Tongue (tissue), 2 donors: ENCODE results near the gene TBCB. TPM values are rescaled to one million over a fixed set of nuclear protein-coding genes. Genes with fewer than 3 reads are reported as not detected.
"Not testable (repeated sequence)": the region's sequence is repeated elsewhere in the genome, so short reads cannot be mapped to it uniquely, and the experiment has no call there.

Source experiments
- DNase-seq: peaks from one replicate; pipeline ENCODE4 v3.0.0-alpha.2; 2015
- total RNA-seq: library from RNA; depleted of rRNA; stranded (reverse); fragments of >200 nt; gene quantifications from one replicate; pipeline ENCODE4 v1.2.3, GENCODE V29; 2014

The TBCB gene, protein sequence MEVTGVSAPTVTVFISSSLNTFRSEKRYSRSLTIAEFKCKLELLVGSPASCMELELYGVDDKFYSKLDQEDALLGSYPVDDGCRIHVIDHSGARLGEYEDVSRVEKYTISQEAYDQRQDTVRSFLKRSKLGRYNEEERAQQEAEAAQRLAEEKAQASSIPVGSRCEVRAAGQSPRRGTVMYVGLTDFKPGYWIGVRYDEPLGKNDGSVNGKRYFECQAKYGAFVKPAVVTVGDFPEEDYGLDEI
- 139 TPM for total RNA-seq

DNA sequence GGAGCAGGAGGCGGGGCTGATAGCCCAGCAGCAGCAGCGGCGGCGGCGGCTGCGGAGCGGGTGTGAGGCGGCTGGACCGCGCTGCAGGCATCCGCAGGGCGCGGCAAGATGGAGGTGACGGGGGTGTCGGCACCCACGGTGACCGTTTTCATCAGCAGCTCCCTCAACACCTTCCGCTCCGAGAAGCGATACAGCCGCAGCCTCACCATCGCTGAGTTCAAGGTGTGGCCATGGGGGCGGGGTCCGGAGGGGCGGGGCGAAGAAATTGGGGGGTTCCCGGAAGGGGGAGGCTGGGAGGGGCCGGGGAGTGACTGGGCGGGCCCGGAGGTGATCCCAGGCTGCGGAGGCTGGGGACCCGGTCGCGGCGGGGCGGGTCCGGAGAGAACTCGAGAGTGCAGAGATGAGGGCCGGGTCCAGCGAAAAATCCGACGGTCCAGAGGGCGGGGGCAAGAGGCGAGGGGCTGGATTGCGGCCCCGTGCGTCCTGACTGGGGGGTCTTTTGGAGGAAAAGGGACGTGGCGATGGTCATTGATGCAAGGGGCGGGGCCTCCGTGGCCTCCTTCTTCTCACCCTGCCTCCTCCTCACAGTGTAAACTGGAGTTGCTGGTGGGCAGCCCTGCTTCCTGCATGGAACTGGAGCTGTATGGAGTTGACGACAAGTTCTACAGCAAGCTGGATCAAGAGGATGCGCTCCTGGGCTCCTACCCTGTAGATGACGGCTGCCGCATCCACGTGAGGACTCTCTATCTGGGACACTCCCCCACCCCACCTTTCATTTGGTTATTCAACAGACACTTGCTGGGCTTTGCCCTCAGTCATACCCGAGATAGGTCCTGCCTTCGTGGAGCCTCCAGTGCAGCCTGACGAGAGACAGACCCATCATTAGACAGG is at the start of gene TBCB:
Gene TBCB, plus strand, starts transcription at position 16 of the 891 bp plus-strand sequence. Its CDS starts 93 bp downstream, at position 109.
- no peak for DNase-seq

DNA sequence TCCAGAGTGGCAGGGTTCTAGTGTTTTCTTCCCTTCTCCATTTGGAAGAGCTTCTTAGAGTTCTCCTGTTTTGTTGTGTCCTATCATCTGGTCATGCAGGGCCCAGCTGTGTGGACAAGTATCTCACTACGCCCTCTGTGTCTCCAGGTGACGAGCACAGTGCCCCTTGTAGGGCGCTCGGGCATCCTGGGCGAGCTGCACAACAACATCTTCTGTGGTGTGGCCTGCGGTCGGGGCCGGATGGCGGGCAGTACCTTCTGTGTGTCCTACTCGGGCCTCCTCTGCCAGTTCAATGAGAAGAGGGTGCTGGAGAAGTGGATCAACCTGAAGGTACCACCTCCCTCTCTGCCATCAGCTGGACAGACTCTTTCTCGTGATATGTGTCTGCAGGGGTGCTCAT is 47.6 kb upstream of the TBCB start:
- no peak for DNase-seq

DNA sequence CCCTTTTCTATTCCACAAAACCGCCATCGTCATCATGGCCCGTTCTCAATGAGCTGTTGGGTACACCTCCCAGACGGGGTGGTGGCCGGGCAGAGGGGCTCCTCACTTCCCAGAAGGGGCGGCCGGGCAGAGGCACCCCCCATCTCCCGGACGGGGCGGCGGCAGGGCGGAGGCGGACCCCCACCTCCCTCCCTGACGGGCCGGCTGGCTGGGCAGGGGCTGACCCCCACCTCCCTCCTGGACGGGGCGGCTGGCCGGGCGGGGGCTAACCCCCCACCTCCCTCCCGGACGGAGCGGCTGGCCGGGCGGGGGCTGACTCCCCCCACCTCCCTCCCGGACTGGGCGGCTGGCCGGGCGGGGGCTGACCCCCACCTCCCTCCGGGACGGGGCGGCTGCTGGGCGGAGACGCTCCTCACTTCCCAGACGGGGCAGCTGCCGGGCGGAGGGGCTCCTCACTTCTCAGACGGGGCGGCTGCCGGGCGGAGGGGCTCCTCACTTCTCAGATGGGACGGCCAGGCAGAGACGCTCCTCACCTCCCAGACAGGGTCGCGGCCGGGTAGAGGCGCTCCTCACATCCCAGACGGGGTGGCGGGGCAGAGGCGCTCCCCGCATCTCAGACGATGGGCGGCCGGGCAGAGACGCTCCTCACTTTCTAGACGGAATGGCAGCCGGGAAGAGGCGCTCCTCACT is 46.3 kb upstream of the TBCB start:
- DNase-seq: not testable (repeated sequence)

DNA sequence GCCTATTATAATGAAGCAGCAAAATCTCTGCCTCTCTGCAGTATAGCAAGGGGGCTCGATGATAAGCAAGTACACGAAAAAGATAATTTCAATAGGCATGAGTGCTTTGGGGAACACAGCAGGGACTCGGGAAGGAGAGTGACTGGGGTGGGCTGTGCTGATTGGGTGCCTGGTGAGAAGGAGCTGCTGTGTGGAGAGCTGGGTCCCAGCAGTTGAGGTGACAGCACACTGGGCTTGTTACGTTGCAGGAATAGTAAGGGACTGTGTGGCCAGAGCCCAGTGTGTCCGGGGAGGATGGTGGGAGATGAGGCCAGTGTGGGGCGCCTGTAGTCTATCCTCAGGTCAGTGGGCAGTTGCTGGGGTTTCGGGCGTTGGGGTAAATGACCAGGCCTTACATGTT is 43.2 kb upstream of the TBCB start:
- DNase-seq: no peak

DNA sequence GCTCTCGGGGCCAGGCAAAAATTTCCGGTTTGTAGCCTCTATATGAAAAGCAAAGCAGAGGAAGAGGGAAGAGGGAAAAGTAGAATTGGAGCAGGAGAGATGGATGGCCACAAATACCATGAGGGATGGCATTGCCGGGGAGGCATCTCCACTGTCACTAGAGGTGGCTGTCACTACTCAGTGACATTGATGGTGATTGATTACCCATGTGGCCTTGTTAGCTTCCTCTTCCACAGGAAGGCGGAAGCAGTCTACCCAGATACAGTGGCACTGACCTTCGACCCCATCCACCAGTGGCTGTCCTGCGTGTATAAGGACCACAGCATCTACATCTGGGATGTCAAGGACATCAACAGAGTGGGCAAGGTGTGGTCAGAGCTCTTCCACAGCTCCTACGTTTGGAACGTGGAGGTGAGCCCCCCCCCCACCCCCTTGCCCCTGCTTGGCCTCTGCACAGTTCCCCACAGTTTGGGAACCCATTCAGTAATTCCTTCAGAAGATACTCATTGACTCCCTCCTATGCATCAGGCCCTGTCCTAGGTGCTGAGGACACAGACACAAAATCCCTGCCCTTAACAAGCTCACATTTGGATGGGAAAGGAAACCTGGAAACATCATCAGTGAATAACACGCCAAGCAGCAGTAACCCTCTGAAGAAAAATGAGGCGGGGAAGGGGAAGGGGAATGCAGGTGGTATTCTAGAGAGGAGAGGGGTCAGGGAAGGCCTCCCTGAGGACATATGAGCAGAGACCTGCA is 42.0 kb upstream of the TBCB start:
- DNase-seq: no peak

DNA sequence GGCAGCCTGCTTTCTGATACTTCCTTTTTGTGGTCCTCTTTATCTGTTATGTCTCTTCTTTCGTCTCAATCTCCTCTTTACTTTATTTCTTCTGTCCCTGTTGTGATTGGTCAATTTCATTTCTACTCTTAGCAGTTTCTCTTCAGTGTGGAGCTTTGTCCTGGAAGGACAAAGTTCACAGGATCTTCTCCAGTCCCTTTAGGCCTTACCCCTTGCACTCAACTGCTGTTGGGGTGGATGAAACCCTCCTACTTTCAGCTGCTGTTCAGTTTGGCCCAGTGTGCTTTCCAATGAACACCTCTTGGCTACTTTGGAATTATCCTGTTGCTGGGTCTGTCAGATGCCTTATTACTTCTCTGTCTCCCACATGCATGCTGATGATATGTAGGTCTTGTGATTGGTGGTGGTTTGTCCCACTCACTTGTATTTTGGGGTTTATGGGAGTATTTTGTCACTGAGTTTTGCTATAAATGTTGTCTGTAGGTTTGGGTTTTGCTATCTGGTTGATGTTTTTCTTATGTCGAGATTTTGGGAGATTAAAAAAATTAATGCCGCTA is 35.8 kb upstream of the TBCB start:
- DNase-seq: no peak

DNA sequence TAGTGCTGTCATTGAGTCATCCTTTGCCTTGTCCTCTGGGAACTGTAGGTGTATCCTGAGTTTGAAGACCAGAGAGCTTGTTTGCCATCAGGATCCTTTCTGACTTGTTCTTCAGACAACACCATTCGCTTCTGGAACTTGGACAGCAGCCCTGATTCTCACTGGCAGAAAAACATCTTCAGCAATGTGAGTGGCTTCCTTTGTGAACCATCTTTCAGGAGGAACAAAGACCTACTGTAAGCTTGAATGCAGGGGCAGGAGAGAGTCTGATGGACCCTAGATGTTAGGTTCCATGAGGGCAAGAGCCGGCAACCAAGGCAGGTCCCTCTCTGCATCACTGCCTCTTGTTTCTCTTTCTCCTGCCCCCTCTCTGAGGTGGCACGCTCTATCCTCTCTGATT is 33.9 kb upstream of the TBCB start:
- no peak for DNase-seq

DNA sequence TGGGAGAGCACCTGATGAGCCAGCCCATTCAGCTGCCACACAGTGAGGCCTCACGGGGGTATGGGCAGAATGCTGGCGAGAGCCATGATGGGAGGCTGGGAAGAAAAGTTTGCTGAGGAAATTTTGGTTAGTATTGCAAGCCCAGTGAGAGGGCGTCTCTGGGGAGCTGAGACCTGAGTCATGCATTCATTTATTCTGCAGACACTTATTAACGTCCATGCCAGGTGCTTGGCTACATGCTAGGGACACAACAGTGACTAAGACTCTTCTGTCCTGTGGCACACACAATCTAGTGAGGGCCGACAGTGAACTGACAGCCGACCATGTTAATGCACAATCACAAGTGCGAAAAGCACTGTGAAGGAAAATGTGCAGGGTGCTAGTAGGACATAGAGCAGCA is 33.4 kb upstream of the TBCB start:
- DNase-seq: no peak

DNA sequence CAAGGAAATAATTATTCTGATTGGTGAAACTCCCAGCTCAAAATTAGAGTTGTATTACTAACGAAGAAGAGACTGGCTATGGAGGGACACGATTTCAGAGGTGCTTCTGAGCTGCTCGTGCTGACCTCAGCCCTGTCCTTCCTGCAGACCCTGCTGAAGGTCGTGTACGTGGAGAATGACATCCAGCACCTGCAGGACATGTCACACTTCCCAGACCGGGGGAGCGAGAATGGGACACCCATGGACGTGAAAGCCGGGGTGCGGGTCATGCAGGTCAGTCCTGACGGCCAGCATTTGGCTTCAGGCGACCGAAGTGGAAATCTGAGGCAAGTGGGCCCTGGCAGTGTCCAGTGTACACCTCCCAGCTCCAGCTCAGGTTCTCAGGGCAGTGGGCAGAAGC is 32.4 kb upstream of the TBCB start:
- no peak for DNase-seq

DNA sequence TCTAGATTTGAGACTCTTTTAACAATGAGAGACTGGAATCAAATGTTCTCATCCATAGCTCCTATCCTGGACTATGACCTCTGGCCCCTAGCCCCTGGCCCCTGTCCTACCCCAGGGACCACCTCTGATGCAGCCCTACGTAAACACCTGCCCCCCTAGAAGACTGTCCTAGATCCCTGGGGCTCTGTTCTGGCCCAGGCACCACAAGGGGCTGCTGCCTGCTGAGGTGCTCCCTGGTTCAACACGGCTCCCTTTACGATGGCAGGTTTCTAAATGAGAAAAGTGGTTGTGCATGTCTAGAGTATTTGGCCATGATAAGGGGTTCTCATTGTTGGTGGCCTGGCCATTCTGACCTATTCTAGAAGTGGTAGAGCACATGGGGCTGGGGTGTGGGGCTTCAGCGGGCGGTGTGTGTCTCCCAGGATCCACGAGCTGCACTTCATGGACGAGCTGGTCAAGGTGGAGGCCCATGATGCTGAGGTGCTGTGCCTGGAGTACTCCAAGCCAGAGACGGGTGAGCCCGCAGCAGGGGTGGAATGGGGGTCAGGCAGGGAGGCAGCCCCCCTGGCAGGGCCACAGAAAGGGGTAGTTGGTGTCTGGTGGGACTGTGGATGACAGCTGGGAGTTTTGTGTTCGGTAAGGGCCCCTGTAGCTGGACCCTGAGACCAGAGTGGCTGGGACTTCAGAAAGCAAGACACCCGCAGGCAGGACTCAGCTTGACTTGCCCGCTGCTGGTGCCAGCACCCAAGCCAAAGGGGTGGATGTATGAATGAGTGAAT is 30.8 kb upstream of the TBCB start:
- no peak for DNase-seq

DNA sequence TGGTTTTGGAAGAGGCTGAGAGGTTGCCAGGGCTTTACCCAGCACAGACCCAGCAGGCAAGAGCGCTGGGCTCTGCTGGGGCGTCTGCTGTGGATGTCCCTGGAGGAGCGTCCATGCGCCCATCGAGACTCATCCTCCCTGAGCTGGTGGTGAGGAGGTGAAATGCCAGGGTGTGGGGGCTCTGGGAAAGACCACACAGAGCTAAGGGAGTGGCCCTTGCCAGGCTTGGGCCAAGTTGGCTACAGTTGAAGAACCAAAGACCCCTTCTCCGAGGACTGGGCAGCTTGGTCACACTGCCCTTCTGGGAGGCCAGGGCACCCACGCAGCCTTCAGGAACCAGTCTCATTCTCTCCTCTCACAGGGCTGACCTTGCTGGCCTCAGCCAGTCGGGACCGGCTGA is 28.9 kb upstream of the TBCB start:
- DNase-seq: no peak

DNA sequence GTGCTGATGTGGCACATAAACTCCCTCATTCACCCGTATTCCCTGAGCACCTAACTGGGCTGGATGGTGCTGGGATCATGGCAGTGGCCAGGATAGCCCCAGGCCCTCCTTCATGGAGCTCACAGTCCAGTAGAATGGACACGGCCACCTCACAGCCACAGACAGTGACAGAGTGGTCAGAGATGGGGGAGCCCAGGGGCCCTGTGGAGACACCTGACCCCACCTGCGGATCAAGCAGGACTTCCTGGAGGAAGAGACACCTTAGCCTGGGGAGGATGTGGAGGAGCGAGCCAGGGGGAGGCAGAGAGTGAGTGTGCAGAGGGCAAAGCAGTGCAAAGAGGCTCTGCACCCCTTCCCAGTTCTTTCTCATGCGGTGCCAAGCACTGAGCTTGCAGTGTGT is 25.4 kb upstream of the TBCB start:
- no peak for DNase-seq

DNA sequence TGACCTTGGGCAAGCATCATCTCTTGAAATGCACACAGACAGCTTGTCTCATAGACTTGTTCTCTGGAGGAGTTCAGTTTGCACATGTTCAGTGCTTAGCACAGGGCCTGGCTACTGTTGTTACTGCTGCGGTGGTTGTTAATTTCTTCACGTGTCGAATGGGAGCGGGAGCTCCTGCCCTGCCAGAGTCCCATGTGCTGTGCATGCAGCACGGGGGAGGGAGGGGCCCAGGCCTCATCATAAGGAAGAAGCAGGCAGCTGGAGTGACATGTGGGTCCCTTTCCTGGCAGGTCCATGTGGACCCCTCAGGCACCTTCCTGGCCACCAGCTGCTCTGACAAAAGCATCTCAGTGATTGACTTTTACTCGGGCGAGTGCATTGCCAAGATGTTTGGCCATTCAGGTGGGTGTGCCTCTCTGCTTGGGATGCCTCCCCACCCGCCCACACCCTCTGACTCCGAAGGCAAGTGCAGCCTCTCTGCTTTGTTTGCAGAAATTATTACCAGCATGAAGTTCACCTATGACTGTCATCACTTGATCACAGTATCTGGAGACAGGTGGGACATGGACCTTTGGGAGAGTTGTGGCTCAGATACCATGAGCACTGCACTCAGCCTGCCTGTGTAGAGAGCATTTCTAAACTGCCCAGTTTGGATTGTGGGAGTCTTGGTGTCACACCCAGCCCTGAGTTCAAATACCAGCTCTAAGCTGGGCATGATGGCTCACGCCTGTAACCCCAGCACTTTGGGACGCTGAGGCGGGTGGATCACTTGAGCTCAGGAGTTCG is 24.2 kb upstream of the TBCB start:
- DNase-seq: no peak

DNA sequence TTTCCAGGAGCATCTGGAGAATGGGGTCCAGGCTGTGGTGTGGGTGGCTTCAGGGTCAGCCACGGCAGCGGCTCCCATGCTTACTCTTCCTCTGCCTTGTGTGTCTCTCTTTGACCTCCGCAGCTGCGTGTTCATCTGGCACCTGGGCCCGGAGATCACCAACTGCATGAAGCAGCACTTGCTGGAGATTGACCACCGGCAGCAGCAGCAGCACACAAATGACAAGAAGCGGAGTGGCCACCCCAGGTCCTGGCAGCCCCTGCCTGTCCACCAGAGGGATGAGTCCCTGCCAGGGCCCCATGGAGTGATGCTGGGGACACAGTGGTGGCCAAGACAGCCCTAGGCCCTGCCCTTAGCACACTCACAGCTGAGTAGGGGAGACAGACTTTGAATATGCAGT is 22.7 kb upstream of the TBCB start:
- no peak for DNase-seq

DNA sequence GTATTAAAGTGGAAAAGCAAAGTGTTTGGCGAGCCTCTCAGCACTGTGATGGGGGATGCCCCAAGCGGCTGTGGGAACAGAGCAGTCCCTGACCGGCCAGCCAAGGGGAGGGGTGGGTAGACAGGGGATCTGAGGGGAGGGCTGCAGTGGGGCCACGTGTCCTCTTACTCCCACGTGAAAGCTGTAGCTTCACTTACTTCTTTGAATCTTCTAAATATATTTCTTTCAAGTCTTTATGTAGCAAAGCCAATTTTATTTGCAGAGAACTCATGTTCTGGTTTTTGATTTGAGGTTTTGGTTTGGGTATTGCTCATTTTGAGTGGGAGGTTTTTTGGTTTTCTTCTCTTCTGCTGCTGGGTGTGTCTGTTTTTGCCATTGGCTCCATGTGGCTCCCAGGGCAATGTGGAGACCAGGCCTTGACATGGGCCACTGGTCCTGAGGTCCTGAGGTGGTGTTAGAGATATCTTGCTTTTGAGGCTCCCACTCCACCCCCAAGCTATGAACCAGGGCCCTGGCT is 22.1 kb upstream of the TBCB start:
- DNase-seq: no peak

DNA sequence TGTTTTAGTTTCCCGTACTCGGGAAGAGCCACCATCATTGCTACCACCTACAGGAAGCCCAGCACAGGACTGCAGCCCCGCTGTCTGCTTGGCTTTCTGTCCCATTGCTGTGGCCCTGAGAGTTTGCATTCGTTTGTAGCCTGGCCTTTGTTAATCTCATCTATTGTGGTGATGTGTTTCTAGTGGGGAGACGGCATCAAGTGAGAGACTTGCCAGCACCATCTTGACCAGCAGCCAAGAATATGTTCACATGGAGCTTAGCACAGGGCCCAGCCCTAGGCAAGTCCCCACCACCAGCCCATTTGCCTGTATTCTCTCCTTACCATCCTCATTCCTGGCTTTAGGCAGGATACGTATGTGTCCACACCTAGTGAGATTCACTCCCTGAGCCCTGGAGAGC is 21.6 kb upstream of the TBCB start:
- DNase-seq: no peak

DNA sequence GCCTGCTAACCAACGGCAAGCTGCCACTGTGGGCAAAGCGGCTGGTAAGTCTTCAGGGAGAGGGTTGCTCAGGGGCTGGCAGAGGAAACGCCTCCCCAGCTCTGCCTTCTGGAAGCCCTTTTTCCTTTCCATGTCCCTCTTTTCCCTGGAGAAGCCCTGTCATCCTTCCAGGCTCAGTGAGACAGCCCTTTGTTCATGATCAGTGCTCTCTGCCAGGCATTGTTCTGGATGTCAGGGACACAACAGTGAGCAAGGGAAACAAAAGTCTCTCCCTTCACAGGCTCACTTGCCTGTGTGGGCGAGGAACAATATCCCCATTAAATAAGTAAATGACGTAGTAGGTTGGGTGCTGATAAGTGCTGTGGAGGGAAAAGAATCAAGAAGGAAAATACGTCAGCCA is 18.2 kb upstream of the TBCB start:
- no peak for DNase-seq

DNA sequence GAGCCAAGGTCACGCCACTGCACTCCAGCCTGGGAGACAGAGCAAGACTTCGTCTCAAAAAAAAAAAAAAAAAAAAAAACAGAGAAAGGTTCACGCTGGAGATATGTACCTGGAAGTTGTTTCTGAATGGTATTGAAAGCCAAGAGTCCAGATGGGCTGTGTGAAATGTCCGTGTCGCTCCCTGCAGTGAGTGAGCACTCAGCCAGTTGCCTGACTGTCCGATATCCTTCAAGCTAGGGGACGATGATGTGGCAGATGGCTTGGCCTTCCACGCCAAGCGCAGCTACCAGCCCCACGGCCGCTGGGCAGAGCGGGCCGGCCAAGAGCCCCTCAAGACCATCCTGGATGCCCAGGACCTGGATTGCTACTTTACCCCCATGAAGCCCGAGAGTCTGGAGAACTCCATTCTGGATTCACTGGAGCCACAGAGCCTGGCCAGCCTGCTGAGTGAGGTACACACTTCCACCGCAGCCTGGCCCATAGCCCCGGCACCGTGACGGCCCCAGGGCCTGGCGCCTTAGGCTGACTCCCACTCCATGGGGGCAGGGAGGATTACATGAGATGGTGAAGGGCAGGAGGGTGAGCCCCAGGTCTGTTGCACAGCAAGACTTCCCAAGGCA is 16.0 kb upstream of the TBCB start:
- no peak for DNase-seq

DNA sequence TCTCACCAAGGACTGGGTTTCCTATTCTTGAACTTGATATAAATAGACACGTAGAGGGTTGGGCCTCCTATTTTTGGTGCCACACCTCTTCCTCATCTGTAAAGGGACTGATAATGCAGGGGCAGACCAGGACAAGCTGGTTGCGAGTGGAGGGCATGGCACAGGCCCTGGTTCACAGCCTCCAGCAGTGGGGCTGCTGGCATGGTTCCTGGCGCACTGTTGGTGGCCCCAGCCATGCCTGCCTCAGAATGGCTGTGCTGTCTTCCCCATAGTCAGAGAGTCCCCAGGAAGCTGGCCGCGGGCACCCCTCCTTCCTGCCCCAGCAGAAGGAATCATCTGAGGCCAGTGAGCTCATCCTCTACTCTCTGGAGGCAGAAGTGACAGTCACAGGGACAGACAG is 14.8 kb upstream of the TBCB start:
- DNase-seq: no peak
